Hematopoietic multipotent progenitor cell (in vitro differentiated cells): ENCODE results near the gene CYP21A2. TPM values are rescaled to one million over a fixed set of nuclear protein-coding genes. Genes with fewer than 3 reads are reported as not detected.
"Not testable (repeated sequence)": the region's sequence is repeated elsewhere in the genome, so short reads cannot be mapped to it uniquely, and the experiment has no call there.

Source experiments
- DNase-seq, 3 donors: peaks; one replicate each; pipeline ENCODE4 v3.0.0-alpha.2; 2011 to 2015; ENCODE audit warnings: low read depth in 2 of 3, low spot score in 2 of 3
- total RNA-seq: library from RNA; depleted of rRNA; stranded (reverse); fragments of >200 nt; gene quantifications from one replicate; pipeline ENCODE4 v1.2.3, GENCODE V29; 2012

The CYP21A2 gene
- total RNA-seq, 1 donor, result 0.27 TPM

GRCh38 chr6:32029553-32029952 is 8.7 kb upstream of the CYP21A2 start:
- DNase-seq, result not testable (repeated sequence)

GRCh38 chr6:32035283-32036013 is 2.8 kb upstream of the CYP21A2 start:
- DNase-seq, result not testable (repeated sequence)

- not testable (repeated sequence) for DNase-seq
Observed at GRCh38 chr6:32037136-32037535, 1.1 kb upstream of the CYP21A2 start.

- DNase-seq, result not testable (repeated sequence)
Observed at GRCh38 chr6:32038878-32039277, 663 bp downstream of the CYP21A2 start.

- DNase-seq, result not testable (repeated sequence)
Observed at GRCh38 chr6:32039321-32040274, 1.4 kb downstream of the CYP21A2 start.

GRCh38 chr6:32040299-32041049 is 2.3 kb downstream of the CYP21A2 start:
- DNase-seq, result not testable (repeated sequence)

- not testable (repeated sequence) for DNase-seq
Observed at GRCh38 chr6:32041050-32041321, 2.8 kb downstream of the CYP21A2 start.

GRCh38 chr6:32041385-32041784 is 3.2 kb downstream of the CYP21A2 start:
- not testable (repeated sequence) for DNase-seq

GRCh38 chr6:32042276-32042675 is 4.1 kb downstream of the CYP21A2 start:
- not testable (repeated sequence) for DNase-seq

GRCh38 chr6:32043589-32044380 is 5.6 kb downstream of the CYP21A2 start:
- not testable (repeated sequence) for DNase-seq

- DNase-seq, result not testable (repeated sequence)
Observed at GRCh38 chr6:32044916-32045315, 6.7 kb downstream of the CYP21A2 start.

GRCh38 chr6:32045811-32046449 is 7.7 kb downstream of the CYP21A2 start:
- DNase-seq, result no peak

- DNase-seq, result peak in 2 of 3 donors; percentile 7 to 26
Observed at GRCh38 chr6:32046450-32047083, 8.4 kb downstream of the CYP21A2 start.

GRCh38 chr6:32047084-32047478 is 8.9 kb downstream of the CYP21A2 start:
- no peak for DNase-seq

GRCh38 chr6:32047539-32047854 is 9.3 kb downstream of the CYP21A2 start:
- no peak for DNase-seq

GRCh38 chr6:32047855-32048766 is 9.9 kb downstream of the CYP21A2 start:
- peak; percentile 40 to 60 (median 48) for DNase-seq

GRCh38 chr6:32049149-32049548 is 10.9 kb downstream of the CYP21A2 start:
- not testable (repeated sequence) for DNase-seq

- DNase-seq, result not testable (repeated sequence)
Observed at GRCh38 chr6:32049736-32050135, 11.5 kb downstream of the CYP21A2 start.
